SK-MEL-5 (cell line): Measurements from ENCODE around the gene GAS2. TPM values are rescaled to one million over a fixed set of nuclear protein-coding genes. Genes with fewer than 3 reads are reported as not detected.
A peak's percentile ranks its signal among the peaks of the same experiment; 100 is the strongest.

ENCODE experiments used
- DNase-seq: peaks from one replicate; pipeline ENCODE4 v3.0.0-alpha.2; 2016; ENCODE audit warnings: low read depth, low spot score
- in situ Hi-C: cut with HindIII; loops from 2 replicates; pipeline ENCODE4 v1.10.0; 2016; ENCODE audit warnings: low sequenced_read_pairs, high pct_unique_total_duplicates, low pct_unique_long_range_greater_than_20kb
- total RNA-seq: library from RNA; depleted of rRNA; stranded (reverse); fragments of >200 nt; shearing (Covaris generic); gene quantifications from 2 replicates; pipeline ENCODE4 v1.2.3, GENCODE V29; 2014

GAS2 gene
- total RNA-seq, 1 experiment from 2014 or later = 8.5 TPM

DNA sequence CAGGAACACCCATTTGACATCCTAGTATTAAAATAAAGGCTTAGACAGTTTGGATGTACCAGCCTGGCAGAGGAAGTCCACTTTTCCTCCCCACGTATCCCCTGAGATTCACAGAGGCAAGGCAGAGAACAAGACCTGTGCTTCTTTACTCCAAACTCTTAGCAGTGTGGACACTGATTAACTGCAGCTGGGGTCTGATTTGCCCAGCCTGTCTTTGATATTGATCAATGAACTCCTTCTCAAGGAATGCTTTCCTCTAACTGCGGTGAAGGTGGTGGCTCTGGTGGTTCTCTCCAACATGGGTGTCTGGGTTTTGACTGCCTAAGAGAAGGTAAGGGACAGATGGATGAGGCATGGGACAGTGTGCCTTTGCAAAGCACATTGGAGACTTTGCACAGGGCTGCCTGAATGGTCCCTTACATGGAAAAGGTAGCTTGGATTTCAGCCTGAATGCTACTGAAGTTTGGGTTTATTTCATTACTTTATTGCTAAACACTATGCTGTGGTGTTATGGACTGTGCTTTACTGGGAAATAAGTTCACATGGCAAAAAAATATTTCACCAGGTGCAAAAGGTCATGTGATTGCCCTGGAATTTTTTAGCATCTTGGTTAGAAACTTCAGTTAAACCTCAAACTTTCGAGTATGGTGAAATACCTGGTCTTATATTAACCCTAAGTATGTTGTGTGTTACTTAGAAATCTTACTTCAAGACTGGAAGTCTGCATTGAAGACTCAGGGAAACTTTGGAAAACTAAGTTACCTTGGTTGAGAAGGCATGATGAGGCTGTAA lies 1.8 kb downstream of the GAS2 start:
- in situ Hi-C loops = no loop called here
- DNase-seq = no peak

- DNase-seq = no peak
- in situ Hi-C loops = no loop called here
These were observed 3.0 kb downstream of the GAS2 start for GRCh38 chr11:22669368-22669767.

DNA sequence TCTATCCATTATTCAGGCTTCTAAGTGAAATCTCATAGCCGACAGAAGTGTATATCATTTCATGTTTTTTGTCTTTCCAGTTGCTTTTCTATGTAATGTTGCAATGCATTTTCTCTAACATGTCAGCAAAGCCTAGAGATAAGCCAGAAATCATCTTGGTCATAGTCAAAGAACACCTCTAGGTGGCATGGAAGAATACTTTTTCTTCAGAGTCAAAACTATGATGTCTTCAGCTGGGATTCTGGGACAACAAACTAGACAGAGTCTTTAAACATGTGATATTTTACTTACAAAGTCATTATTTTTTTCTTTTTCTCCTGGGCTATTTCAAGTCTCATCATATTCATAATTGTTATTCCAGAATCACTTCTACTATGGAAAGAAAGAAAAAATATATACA lies 4.4 kb downstream of the GAS2 start:
- DNase-seq = peak; percentile 78
- in situ Hi-C loops = no loop called here

DNA sequence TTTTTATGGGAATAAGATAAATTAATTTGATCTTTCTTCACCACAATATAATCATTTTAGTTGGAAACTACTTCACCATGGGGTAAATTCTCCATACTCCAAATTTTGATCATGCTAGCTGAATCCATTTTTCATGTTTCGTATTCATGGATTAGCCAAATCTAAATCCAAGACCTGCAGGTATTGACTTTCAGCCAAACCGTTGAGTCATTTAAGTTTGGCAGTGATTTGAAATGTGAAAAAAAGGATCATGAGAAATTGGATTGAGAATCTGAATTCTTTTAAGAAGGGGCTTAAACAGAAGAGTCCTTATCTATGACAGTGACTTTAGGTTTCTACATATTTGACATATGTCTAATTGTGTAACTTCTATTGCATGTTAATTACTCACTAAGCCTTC lies 5.3 kb downstream of the GAS2 start:
- in situ Hi-C loops = no loop called here
- no peak for DNase-seq

DNA sequence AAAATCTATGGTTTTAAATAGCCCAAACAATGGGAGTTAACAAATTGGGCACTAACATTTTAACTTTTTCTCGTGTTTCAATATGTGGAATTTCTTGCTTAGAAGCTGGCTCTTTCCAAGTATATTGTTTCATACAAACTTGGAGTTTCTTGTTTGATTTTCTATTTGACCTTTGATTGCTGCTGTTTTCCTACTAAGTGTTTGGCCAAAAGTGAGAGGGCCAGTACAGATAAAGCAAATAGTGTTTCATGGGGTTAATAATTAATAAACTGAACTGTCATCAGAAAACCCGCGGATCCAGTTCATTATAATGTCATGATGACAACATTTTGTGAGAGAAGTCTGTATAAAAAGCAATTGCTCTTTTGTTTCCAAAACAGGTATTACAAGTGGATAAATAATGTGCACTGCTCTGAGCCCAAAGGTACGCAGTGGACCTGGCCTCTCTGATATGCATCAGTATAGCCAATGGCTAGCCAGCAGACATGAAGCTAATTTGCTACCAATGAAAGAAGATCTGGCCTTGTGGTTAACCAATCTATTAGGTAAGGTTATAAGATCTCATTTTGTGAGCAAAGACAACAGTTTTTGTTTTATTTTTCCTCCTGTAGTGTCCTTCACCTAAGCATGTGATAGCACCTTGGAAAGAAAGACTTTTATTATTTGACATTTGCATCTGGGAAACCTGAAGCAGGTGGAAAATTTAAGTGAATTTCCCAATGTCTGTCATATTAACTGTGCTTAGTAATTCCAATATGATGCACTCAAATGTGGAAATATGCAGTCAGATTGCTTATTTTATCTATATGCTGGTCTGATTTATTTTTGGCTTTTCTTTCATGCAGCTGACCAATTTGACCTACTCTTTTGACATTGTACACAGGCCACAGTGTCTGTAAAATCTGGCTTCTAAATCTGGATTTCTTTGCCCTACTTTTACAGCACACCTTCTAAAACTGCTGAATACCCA lies 8.3 kb downstream of the GAS2 start:
- no peak for DNase-seq
- in situ Hi-C loops = no loop called here

DNA sequence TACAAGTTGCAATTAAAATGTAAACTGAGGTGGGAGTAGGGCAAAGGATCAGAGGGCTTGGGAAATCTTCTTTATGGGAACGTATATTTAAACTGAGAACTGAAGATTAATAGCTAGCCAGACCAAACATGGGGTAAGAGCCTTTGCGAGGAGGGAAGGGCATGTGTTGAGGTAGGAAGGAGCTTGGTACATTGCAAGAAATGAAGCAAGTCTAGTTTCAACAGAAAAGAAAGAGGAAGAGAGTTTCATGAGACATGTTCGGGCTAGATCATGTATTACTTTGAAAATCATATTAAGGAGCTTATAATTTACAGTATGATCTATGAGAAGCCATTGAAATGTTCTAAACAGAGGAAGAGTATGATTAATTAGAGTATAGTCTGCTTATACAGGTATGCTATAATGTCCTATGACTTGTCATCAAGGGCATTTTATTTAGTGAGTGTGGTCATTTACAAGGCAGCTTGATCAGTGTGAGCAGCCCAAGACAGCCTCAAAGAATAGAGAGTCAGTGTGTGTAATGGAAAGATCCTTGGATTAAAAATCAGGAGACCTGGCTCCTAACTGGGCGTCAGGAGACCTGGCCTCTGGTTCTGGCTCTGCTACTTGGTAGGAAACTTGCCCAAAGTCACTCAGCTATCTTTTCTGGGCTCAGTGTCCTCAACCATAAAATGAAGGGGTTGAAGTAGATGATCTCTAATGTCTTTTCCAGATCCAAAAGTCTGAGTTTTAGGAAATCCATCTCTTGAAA lies 10.9 kb downstream of the GAS2 start:
- no peak for DNase-seq
- in situ Hi-C loops = no loop called here

DNA sequence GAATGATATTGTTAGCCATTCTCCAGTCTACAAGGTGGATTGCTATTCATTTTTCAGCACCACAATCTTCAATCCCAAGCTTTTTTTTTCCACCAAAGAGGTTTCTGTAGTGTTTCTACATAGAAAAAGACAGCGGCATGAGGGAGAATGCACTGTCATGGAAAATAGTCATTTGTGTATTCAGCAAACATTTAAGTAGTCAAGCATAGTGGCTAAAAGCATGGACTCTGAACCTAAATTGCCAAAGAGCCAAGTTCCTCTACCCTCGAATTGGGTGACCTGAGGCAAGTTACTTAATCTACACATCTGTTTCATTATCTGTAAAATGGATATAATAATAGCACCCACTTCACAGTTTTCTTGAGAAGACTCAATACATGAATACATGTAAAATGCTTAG lies 14.2 kb downstream of the GAS2 start:
- no peak for DNase-seq
- in situ Hi-C loops = no loop called here

GRCh38 chr11:22681281-22681812 lies 14.9 kb downstream of the GAS2 start:
- in situ Hi-C loops = no loop called here
- DNase-seq = no peak

DNA sequence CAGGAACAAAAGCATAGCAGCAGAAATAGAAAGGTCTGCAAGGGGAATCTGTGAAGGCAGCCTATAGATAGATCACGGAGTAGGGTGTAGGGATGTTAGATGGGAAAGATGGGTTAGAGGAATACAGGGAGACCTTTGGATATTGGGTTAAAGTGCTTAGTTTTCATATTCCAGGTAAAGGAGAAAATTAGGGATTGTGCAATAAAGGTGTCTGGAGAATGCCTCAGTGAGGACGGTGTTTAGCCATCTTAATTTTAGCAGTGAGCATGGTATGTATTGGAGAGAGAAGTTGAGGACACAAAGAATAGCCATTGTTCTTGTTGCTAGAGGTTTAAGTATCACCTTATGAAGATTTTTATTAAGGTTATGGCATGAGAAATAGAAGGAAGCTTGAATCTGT lies 17.7 kb downstream of the GAS2 start:
- no peak for DNase-seq
- in situ Hi-C loops = no loop called here

DNA sequence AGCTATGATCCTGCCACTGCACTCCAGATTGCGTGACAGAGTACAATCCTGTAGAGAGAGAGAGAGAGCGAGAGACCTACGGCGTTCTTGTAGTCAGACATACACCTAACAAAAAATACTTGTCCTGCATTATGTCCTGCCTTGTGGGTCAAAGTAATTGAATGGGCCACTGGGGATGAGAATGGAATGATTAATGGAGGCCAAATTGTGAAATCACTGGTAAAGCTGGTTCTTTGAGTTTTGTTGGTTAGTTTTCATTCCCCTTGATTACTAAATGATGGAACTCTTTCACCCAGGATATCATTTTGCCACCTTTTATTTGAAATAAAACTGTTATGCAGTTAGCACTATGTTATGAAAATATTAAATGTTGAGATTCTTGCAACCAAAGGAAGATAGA lies 18.7 kb downstream of the GAS2 start:
- in situ Hi-C loops = no loop called here
- no peak for DNase-seq

DNA sequence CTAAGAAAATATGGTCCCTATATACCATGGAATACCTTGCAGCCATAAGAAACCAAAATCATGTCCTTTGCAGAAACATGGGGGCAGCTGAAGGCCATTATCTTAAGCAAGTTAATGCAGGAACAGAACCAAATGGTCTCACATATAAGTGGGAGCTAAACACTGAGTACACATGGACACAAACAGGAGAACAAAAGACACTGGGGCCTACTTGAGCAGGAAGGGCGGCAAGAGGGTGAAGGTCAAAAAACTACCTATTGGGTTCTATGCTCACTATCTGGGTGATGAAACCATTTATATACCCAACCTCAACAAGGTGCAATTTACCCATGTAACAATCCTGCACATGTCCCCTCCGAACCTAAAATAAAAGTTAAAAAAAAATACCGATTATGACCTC lies 22.5 kb downstream of the GAS2 start:
- no peak for DNase-seq
- in situ Hi-C loops = no loop called here

- DNase-seq = no peak
- in situ Hi-C loops = no loop called here
These were observed 23.8 kb downstream of the GAS2 start for GRCh38 chr11:22690257-22690656.

DNA sequence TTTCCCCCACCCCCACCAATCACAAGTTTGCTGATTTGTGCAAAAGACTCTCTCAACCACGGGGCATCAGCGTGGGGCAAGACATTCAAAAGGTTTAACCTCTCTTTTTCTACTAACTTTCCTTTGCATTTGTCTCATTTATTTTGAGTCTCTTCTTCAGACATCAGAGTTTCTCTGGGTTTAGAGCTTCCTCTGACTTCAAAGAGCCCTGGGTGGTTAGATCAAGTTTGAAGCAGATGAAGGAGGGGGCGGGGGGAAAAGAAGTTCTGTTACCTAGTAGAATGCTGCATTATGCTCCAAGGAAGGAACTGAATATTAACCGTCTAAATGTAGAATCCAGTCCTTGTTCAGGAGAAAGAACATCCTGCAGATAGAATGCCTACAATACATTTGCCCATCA lies 24.5 kb downstream of the GAS2 start:
- in situ Hi-C loops = no loop called here
- DNase-seq = no peak

DNA sequence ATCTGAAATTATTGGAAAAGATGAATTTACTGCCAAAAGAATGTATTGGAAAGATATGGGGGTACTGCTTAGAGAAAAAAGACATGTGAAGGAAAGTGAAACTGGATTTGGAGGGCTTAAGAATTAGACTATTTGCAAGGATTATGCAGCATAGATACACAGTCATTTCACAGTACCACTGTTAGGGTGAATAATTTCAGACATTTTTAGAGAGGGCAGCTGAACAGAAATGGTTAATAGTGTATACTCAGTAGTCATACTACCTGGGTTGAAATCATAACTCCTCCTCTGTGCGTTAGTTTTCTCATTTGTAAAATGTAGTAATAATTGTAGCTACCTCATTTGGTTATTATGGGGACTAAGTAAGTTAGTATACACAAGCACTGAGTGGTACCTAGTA lies 33.0 kb downstream of the GAS2 start:
- DNase-seq = no peak
- in situ Hi-C loops = no loop called here

GRCh38 chr11:22702031-22702430 lies 35.6 kb downstream of the GAS2 start:
- no peak for DNase-seq
- in situ Hi-C loops = no loop called here

DNA sequence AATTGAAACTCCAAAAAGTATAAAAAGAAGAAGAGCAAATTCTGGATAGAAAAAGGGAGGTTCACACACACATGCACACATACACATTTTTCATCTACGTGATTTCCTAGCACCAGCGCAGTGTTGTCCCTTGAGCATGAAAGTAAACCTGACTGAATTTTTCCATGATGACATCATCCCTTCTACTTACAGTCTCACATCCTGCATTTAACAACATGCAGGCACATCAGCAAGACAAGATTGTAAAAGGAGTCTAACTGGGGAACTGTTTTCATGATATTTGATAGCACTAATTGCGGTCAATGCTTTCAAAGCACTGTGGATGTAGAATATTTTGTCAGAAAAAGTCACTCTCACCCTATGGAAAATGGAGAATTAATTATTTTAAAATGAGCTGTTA lies 36.6 kb downstream of the GAS2 start:
- DNase-seq = peak; percentile 62
- in situ Hi-C loops = no loop called here

- in situ Hi-C loops = no loop called here
- DNase-seq = peak; percentile 63
These were observed 37.2 kb downstream of the GAS2 start for GRCh38 chr11:22703591-22703990.
